RWPE2 (cell line): ENCODE results near the gene CAPN7.

ENCODE experiments used
- ATAC-seq: fragments of 200-7000 bp; cut with Tn5 transposase; 3 replicates; pipeline ENCODE4 v1.9.1; 2021; ENCODE audit warnings: low read depth
- DNase-seq: peaks from one replicate; pipeline ENCODE4 v3.0.0-alpha.2; 2020; ENCODE audit warnings: low spot score
- H3K27ac ChIP-seq: fragments of 450-650 bp; 2 replicates; pipeline ENCODE4 v1.5.1; 2017; ENCODE audit warnings: mild to moderate bottlenecking; ENCODE audit not compliant: poor library complexity, severe bottlenecking
- H3K27me3 ChIP-seq: fragments of 250-450 bp; sonication (Bioruptor Pico); 2 replicates; pipeline ENCODE4 v1.5.1; 2021; ENCODE audit warnings: mild to moderate bottlenecking, moderate library complexity; ENCODE audit not compliant: insufficient read depth, poor library complexity, severe bottlenecking
- H3K36me3 ChIP-seq: fragments of 250-450 bp; sonication (Bioruptor Pico); 2 replicates; pipeline ENCODE4 v1.5.1; 2020; ENCODE audit warnings: low read depth, mild to moderate bottlenecking, moderate library complexity
- H3K4me1 ChIP-seq: fragments of 250-450 bp; sonication (Bioruptor Pico); 2 replicates; pipeline ENCODE4 v1.5.1; 2021; ENCODE audit warnings: mild to moderate bottlenecking, moderate library complexity; ENCODE audit not compliant: insufficient read depth, poor library complexity, severe bottlenecking
- H3K4me3 ChIP-seq: fragments of 250-450 bp; sonication (Bioruptor Pico); 2 replicates; pipeline ENCODE4 v1.5.1; 2021; ENCODE audit warnings: mild to moderate bottlenecking, moderate library complexity; ENCODE audit not compliant: severe bottlenecking
- H3K9me3 ChIP-seq: fragments of 250-450 bp; sonication (Bioruptor Pico); 2 replicates; pipeline ENCODE4 v1.5.1; 2021; ENCODE audit warnings: mild to moderate bottlenecking, moderate library complexity; ENCODE audit not compliant: severe bottlenecking
- CTCF ChIP-seq: fragments of 450-650 bp; IDR thresholded peaks from one replicate; pipeline ENCODE4 v1.5.1; 2017; ENCODE audit warnings: mild to moderate bottlenecking, moderate library complexity; ENCODE audit not compliant: poor library complexity, severe bottlenecking

CAPN7 gene

DNA sequence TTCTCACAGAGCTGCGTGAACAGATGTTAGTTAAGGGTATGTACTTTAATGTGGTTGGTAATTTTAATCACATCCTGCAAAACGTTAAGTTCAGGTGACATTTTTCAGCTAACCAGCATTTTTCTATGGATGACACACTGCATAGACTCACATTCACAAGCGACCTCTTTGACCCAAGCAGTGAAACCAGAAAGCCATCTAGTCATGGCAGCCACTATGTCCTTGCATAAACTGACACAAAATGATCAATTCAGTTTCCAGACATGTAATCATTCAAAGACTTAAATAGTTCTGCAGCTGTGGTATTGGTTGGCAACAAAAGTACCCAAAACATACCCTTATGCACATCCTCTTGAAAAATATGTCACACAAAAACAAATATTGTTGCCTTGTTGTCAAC lies 7.4 kb upstream of the CAPN7 start:
- H3K4me1 ChIP-seq: no peaks in the 10 kb centered on the region
- no peaks in the 10 kb centered on the region for H3K9me3 ChIP-seq
- H3K36me3 ChIP-seq: no peaks in the 10 kb centered on the region
- no peak overlapping the region for H3K4me3 ChIP-seq
- H3K27ac ChIP-seq: no peak overlapping the region
- DNase-seq: no peak
- no peak for ATAC-seq
- H3K27me3 ChIP-seq: no peaks in the 10 kb centered on the region
- TF ChIP-seq CTCF: no peak

DNA sequence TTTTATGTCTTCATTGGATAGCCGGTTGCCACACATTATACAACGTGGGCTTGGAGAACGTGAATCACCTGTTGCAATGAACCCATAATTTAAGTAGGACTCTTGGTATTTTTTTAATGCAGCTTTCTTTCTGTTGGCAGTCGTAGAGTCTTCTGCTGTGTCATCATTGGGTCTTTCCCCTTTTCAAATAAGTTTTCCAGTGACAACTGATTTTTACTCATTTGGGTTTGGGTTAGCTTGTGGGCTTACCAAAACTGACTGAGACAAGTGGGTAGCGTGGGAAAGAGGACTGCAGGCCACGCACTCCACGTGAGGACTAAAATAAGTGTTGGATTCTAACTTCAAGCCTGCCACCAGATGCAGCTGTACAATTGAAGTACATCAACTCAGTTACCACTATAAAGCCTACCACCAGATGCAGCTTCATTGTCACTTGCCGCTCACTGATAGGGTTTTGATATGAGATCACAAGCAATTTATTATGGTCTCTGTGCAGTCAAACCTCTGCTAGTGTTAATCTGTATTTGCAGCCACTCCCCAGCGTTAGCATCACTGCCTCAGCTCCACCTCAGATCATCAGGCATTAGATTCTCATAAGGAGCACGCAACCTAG lies 6.4 kb upstream of the CAPN7 start:
- H3K4me1 ChIP-seq: no peaks in the 10 kb centered on the region
- H3K27me3 ChIP-seq: no peaks in the 10 kb centered on the region
- no peak overlapping the region for H3K4me3 ChIP-seq
- ATAC-seq (no peak), DNase-seq (no peak)
- no peaks in the 10 kb centered on the region for H3K36me3 ChIP-seq
- H3K27ac ChIP-seq: no peak overlapping the region
- no peaks in the 10 kb centered on the region for H3K9me3 ChIP-seq
- no peak for TF ChIP-seq CTCF

- Histone ChIP-seq H3K27ac (no peak overlapping the region), H3K4me1 (no peaks in the 10 kb centered on the region), H3K27me3 (no peaks in the 10 kb centered on the region), H3K4me3 (no peak overlapping the region), H3K9me3 (no peaks in the 10 kb centered on the region), H3K36me3 (peaks cover 10% of the 10 kb centered on the region)
- TF ChIP-seq CTCF: no peak
- ATAC-seq (no peak), DNase-seq (no peak)
These were observed 2.0 kb upstream of the CAPN7 start for GRCh38 chr3:15204005-15204404.

DNA sequence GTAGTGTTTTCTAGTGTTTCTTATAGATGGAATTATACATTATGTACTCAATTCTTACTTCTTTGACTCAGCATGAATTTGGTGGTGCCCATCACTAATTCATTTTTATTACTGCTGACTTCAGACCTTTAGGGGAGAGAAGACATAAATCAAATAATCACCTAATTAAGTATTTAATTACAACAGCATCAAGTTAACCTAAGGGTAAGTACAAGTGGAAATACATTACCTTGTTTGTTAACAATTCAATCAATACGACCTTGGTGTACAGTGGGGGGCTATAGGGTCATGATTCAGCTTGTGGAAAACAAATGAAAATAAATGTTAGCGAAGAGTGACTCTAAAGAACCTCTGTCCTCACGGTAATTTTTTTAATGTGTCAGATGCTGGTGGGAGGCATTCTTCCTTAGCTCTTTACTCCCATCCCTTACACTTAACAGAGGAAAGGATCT lies 538 bp upstream of the CAPN7 start:
- no peak for DNase-seq

More for the DNA sequence above, 538 bp upstream of the CAPN7 start:
- TF ChIP-seq CTCF: no peak
- H3K27ac ChIP-seq: peak overlapping the region; percentile 51
- H3K4me1 ChIP-seq: no peaks in the 10 kb centered on the region
- H3K9me3 ChIP-seq: no peaks in the 10 kb centered on the region
- no peak for ATAC-seq
- H3K4me3 ChIP-seq: peak overlapping the region; percentile 99
- H3K27me3 ChIP-seq: no peaks in the 10 kb centered on the region
- H3K36me3 ChIP-seq: peaks cover 24% of the 10 kb centered on the region
